Stimulated activated CD4-positive, alpha-beta T cell treated with anti-CD3 and anti-CD28 coated beads, Interleukin-15, amount 100 ng/mL, for 1 hour (primary cell): ENCODE measurements around the gene ZNF648.
A peak's percentile ranks its signal among the peaks of the same experiment; 100 is the strongest.
"Not testable (repeated sequence)": the region's sequence is repeated elsewhere in the genome, so short reads cannot be mapped to it uniquely, and the experiment has no call there.

Experiments
- DNase-seq, 2 donors: peaks; one replicate each; pipeline ENCODE4 v3.0.0-alpha.2; 2020; ENCODE audit warnings: low read depth in 1 of 2, low spot score in 1 of 2

ZNF648 gene

GRCh38 chr1:182080040-182080439, 18.5 kb upstream of the ZNF648 start:
- no peak for DNase-seq

- DNase-seq: no peak
Observed at GRCh38 chr1:182071924-182072323, 10.4 kb upstream of the ZNF648 start.

GRCh38 chr1:182069028-182069466, 7.5 kb upstream of the ZNF648 start:
- no peak for DNase-seq

GRCh38 chr1:182066934-182067333, 5.4 kb upstream of the ZNF648 start:
- no peak for DNase-seq

- no peak for DNase-seq
Observed at GRCh38 chr1:182065126-182065845, 3.8 kb upstream of the ZNF648 start.

GRCh38 chr1:182064611-182065010, 3.1 kb upstream of the ZNF648 start:
- DNase-seq: no peak

GRCh38 chr1:182062223-182062622, 711 bp upstream of the ZNF648 start:
- DNase-seq: no peak

GRCh38 chr1:182060877-182061276, 635 bp downstream of the ZNF648 start:
- no peak for DNase-seq

GRCh38 chr1:182059936-182060335, 1.6 kb downstream of the ZNF648 start:
- DNase-seq: no peak

GRCh38 chr1:182056601-182057366, 4.7 kb downstream of the ZNF648 start:
- DNase-seq: no peak

GRCh38 chr1:182054698-182055326, 6.7 kb downstream of the ZNF648 start:
- peak in 1 of 2 donors; percentile 7 for DNase-seq

- no peak for DNase-seq
Observed at GRCh38 chr1:182052355-182052754, 9.2 kb downstream of the ZNF648 start.

- no peak for DNase-seq
Observed at GRCh38 chr1:182051938-182052337, 9.6 kb downstream of the ZNF648 start.

GRCh38 chr1:182050481-182051448, 10.7 kb downstream of the ZNF648 start:
- no peak for DNase-seq

GRCh38 chr1:182048562-182048961, 12.9 kb downstream of the ZNF648 start:
- no peak for DNase-seq

- no peak for DNase-seq
Observed at GRCh38 chr1:182046763-182047162, 14.7 kb downstream of the ZNF648 start.

GRCh38 chr1:182045481-182045880, 16.0 kb downstream of the ZNF648 start:
- DNase-seq: not testable (repeated sequence)

GRCh38 chr1:182041615-182042014, 19.9 kb downstream of the ZNF648 start:
- DNase-seq: no peak

GRCh38 chr1:182038220-182038619, 23.3 kb downstream of the ZNF648 start:
- no peak for DNase-seq

- no peak for DNase-seq
Observed at GRCh38 chr1:182035097-182035770, 26.3 kb downstream of the ZNF648 start.
